ENCODE measurements around the gene SPINDOC. TPM values are rescaled to one million over a fixed set of nuclear protein-coding genes. Genes with fewer than 3 reads are reported as not detected.
A peak's percentile ranks its signal among the peaks of the same experiment; 100 is the strongest.
"Not testable (repeated sequence)": the region's sequence is repeated elsewhere in the genome, so short reads cannot be mapped to it uniquely, and the experiment has no call there.

The SPINDOC gene
- polyA plus RNA-seq, 5 donors: 28.3 to 48.4 (median 38.5) TPM

- no peak for DNase-seq
Measured at GRCh38 chr11:63853476-63853875, 40.2 kb downstream of the SPINDOC start.

- DNase-seq: no peak
Measured at GRCh38 chr11:63854696-63855095, 41.4 kb downstream of the SPINDOC start.

DNA sequence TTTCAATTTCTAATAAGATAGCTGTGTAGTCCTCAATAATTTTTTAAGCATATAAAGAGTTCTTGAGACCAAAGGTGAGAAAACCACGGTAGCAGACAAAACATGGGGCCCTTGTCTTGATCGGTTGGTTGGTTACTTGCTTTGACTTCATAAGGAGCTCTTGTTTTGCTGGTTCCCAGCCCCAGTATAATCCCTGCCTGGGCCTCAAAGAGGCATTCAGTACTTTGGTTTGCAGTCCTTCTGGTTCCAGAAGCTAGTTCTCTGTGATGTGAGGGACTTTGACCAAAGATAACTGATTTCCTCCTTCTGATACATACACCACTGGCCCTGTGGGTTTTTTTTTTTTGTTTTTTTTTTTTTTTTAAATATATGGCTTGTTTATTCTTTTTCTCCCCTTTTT lies 42.7 kb downstream of the SPINDOC start:
- no peak for DNase-seq

GRCh38 chr11:63858628-63859550 lies 45.6 kb downstream of the SPINDOC start:
- no peak for DNase-seq

DNA sequence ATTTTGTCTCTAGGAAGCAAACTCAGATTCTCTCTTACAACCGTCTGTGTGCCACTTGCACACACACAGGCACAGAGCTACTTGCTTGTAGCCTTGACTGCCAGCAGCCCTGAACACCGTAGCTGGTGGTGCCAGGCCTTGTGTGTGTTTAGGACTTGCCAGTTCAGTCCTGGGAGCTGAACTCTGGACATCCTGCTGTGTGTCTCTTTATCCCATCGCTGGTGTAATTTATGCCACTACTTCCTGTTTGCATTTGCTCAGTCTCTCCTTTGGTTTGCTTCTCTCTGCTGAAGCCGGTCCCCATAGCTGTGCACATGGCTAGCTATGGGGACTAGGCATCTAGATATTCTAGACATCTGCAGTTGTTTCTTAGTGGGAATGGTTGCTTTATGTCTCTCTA lies 49.7 kb downstream of the SPINDOC start:
- DNase-seq: no peak

DNA sequence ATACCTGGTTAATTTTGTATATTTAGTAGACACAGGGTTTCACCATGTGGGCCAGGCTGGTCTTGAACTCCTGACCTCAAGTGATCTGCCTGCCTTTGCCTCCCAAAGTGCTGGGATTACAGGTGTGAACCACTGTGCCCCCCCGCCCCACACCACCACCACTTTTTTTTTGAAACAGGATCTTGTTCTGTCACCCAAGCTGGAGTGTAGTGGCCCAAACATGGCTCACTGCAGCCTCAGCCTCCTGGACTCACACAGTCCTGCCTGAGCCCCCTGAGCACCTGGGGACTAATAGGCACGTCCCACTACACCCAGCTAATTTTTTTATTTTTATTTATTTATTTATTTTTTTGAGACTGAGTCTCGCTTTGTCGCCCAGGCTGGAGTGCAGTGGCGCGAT lies 50.4 kb downstream of the SPINDOC start:
- DNase-seq: not testable (repeated sequence)

- peak in 1 of 2 donors; percentile 61 for DNase-seq
Measured at GRCh38 chr11:63866211-63866610, 53.0 kb downstream of the SPINDOC start.

GRCh38 chr11:63867511-63867910 lies 54.3 kb downstream of the SPINDOC start:
- no peak for DNase-seq

- no peak for DNase-seq
Measured at GRCh38 chr11:63868399-63869064, 55.3 kb downstream of the SPINDOC start.

DNA sequence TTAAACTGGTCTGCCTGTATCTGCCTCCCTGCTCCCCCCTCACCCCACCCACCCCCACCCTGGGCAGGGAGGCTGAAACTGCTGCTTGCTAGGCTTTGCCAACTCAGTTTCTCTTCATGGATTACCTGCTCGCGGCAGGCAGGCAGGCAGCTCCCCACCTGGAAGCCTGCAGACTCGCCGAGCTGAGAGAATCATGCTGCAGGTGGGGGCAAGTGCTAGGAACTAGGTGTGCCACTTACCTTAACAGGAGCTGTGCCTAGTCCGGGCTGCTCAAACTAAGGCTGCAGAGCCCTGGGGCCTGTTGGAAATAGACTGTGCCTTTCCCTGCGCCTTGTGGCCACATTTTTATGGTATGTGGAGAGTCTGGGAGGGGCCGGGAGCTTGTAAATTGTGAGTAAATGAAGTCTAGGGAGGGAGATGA lies 55.9 kb downstream of the SPINDOC start:
- no peak for DNase-seq

DNA sequence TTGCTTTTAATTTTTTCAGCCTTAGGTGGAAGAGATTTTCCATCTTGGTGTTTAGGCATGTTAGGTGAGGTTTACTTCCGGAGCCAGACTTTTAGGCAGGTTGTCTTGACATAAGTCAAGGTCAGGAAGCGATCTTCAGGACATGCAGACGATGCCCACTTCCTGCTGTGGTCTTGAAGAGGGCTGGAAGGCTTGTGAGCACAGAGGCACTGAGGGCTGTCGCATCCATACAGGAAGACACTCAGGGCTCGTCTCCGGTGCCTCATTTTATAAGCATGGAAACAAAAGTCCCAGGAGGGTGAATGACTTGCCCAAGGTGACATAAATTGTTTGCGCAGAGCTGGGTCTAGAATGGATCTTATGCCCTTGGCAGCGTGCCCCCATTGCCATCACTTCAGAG lies 56.4 kb downstream of the SPINDOC start:
- no peak for DNase-seq

DNA sequence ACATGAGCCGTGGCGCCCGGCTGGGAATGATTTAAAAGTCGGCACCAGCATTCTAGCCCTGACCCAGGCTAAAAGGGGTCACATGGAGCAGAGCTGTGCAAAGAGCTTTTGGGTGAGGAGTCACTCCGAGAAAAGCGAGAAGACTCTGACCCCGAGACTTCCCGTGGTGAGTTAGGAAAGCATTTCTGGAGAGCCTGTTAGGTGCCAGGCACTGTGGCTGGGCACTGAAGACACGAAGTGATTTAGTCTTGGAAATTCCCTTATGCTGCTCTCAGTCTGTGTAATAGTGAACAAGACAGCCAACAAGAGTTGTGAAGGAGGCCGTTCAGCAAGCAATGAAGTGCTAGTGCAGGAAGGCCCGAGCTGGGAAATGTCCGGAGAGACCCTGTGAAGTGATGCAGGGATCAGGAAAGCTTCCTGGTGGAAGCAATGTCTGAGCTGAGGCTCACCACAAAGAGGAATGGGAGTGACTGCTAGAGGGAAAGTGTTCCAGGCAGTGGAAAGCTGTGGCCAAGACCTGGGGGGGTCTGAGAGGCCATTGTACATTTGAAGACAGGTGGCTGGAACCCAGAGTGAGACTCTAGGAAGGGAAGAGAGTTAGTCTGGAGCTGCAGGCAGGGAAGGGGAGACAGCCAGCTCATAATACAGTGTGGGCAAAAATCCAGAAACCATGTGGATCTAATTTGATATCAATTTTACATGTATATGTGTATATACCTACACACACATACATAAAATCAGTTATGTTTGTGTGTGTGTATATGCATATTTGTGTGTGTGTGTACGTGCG lies 57.3 kb downstream of the SPINDOC start:
- no peak for DNase-seq

DNA sequence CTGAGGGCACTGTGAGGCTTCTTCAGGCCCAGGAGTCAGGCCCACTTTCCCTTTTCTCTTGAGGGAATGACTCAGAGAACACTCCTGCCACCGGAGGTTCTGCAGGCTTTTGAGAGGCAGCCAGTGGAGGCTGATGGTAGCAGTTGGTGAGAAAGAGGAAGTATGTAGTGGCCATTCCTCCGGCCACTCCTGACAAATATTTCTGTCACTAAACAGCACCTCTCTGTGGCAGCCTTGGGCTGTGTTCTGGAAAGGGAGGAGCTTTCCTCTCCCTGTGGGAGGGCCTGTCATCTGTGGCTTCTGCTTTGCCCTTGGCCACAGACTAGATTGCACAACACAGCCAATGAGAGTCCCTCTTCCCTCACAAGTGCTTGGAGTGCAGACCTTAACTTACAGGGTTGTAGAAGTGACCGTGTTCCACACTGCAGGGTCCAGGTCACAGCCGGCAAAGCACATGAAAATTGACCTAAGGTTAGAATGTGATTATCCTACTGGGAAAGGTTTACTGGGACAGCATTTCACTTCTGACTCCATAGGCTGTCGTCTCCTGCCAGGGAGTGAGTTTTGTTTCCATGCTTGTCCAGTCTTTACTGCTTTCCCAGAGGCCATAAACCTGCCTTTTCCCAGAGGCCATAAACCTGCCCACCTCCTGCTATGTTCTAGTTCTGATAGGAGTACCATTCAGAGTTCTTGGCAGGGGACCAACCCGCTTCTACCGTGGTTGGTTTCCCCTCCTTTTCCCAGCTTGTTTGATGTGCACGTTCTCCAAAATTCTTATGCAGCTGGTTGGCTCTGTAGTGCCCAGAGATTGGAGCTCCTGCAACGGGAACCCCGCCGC lies 58.9 kb downstream of the SPINDOC start:
- DNase-seq: peak; percentile 67 to 72

GRCh38 chr11:63872800-63873197 lies 59.5 kb downstream of the SPINDOC start:
- no peak for DNase-seq

DNA sequence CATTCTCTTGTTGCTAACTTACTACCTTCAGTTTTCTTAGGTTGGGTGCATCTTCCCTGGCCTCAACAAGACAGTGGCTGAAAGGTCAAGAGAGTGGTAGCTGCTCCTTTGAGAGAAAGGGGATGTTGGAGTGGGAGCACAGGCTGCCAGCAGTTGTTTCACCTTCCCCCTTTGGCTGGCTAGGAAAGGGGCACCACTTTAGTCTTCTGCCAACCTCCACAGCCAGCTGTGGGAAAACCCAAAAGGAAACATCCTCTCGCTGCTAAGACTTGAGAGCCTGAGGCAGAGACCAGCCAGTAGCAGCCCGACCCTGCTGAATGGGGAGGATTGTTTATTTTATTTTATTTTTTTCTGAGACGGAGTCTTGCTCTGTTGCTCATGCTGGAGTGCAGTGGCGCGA lies 60.1 kb downstream of the SPINDOC start:
- no peak for DNase-seq

DNA sequence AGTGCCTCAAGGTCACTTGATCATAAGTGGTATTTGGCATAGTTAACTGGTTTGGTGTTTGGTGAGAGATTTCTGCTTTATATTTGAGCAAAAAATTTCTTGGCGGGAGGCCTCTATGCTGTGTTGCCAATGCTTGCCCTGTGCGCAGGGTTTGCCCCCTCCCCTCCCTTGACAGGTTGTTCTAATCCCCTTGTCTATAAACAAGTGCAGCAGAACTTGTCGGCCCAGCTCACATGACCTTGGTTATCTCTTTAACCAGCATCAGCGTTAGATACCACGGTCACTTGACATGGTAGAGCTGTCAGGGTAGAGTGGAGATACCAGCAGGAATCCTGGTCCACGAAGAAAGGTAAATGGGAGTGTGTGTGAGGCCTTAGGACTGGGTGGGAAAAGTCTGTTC lies 61.3 kb downstream of the SPINDOC start:
- no peak for DNase-seq

DNA sequence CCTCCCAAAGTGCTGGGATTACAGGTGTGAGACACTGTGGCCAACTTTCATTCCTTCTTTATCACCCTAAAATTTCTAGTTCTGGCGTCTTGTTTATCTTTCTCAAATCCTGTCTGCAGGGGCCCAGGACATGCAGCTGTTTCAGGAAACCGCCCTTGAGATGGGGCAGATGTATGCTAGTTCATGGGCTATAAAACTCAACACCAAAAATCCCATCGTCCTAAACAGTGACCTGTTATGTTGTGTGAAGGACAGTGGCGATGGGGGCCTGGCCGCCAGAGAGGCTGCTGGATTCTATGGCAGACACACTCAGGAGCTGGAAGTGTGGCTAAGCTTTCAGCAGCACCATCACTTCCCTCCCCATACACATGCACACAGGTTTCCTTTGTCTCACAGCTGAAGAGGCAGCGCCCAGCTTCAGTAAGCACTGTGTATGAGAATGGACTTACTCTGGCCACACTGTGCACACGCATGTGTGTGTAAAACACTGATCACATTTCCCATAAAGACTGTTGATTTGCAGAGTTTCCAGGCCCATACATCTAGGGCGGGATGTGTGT lies 62.3 kb downstream of the SPINDOC start:
- DNase-seq: no peak

DNA sequence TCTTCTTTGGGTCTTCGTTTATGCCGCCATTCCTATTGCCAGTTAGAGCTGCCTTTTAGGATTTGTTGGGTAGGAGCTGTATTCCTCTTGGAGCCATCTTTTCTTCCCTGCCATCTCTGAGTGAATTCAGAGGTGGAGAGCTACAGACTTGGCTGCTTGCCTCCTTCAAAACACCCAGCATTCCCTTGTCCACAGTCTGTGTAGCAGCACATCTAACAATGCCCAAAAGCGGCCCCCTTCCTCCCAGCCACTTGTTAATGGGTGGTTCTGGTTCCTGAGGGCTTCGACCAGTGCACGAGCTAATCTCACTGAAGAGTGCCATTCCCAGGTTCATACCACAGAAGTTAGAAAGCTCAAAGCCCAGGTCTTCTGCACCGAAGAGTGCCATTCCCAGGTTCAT lies 63.4 kb downstream of the SPINDOC start:
- no peak for DNase-seq

Data from right lung (tissue), 5 donors.